Measurements from ENCODE around the gene DDX54.

DNA sequence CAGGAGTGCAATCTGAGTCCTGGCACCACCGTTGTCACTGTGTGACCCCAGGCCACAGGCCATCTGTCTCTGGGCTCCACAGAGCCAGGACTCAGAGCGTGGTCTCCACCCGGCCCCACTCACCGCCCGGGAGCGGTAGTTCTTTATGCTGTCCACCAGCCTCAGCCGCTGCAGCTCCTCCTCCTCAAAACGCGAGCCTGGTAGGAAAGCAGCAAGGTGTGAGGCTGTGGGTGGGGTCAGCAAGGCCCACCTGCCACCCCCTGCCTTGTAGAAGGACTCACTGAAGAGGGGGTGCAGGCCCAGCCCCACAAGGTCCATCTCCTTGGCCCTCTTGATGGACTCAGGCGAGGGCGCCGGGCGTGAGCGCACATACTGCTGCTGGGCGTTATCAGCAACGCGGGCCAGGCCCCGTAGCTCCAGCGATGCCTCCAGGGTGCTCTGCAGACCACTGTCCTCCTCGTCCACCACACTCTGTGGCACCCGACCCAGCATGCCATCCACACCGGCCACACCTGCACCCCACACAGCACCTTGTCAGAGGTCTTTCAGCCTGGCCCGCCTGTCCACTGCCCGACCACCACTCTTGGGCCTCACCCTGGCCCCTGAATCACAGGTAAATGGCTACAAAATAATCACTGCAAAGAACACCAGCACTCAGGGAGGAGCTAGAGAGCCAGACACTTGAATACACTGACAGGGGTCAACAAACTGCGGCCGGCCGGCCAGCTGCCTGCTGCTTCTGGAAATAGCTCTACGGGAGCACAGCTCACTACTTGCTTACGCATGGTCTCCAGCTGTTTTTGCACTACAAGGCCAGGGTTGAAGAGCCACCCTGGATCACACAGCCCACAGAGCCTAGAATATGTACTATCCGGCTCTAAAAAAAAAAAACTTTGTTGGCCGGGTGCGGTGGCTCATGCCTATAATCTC, 19.5 kb downstream of the DDX54 start:
- TF ChIP-seq, protein P1, sequence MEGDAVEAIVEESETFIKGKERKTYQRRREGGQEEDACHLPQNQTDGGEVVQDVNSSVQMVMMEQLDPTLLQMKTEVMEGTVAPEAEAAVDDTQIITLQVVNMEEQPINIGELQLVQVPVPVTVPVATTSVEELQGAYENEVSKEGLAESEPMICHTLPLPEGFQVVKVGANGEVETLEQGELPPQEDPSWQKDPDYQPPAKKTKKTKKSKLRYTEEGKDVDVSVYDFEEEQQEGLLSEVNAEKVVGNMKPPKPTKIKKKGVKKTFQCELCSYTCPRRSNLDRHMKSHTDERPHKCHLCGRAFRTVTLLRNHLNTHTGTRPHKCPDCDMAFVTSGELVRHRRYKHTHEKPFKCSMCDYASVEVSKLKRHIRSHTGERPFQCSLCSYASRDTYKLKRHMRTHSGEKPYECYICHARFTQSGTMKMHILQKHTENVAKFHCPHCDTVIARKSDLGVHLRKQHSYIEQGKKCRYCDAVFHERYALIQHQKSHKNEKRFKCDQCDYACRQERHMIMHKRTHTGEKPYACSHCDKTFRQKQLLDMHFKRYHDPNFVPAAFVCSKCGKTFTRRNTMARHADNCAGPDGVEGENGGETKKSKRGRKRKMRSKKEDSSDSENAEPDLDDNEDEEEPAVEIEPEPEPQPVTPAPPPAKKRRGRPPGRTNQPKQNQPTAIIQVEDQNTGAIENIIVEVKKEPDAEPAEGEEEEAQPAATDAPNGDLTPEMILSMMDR (IDR thresholded peaks at IDR 0.05): no peak
- TF ChIP-seq, protein P2, sequence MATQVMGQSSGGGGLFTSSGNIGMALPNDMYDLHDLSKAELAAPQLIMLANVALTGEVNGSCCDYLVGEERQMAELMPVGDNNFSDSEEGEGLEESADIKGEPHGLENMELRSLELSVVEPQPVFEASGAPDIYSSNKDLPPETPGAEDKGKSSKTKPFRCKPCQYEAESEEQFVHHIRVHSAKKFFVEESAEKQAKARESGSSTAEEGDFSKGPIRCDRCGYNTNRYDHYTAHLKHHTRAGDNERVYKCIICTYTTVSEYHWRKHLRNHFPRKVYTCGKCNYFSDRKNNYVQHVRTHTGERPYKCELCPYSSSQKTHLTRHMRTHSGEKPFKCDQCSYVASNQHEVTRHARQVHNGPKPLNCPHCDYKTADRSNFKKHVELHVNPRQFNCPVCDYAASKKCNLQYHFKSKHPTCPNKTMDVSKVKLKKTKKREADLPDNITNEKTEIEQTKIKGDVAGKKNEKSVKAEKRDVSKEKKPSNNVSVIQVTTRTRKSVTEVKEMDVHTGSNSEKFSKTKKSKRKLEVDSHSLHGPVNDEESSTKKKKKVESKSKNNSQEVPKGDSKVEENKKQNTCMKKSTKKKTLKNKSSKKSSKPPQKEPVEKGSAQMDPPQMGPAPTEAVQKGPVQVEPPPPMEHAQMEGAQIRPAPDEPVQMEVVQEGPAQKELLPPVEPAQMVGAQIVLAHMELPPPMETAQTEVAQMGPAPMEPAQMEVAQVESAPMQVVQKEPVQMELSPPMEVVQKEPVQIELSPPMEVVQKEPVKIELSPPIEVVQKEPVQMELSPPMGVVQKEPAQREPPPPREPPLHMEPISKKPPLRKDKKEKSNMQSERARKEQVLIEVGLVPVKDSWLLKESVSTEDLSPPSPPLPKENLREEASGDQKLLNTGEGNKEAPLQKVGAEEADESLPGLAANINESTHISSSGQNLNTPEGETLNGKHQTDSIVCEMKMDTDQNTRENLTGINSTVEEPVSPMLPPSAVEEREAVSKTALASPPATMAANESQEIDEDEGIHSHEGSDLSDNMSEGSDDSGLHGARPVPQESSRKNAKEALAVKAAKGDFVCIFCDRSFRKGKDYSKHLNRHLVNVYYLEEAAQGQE (IDR thresholded peaks at IDR 0.05; ENCODE audit: insufficient read depth in 1 of 2, low read depth in 2 of 2, low read length in 1 of 2): no peak
- no peak for TF ChIP-seq SIN3A (IDR thresholded peaks at IDR 0.05; ENCODE audit: borderline replicate concordance, insufficient read depth, low read depth, low read length)
- TF ChIP-seq POLR2AphosphoS5 (IDR thresholded peaks at IDR 0.05; ENCODE audit: low read depth, low read length): no peak
